GM12878 (cell line): ENCODE data around the gene CLASP1. TPM values are rescaled to one million over a fixed set of nuclear protein-coding genes. Genes with fewer than 3 reads are reported as not detected.

Experiments
- ATAC-seq: fragments of 200-7000 bp; cut with Tn5 transposase; 3 replicates; pipeline ENCODE4 v1.9.1; 2020; ENCODE audit warnings: mild to moderate bottlenecking, moderate library complexity
- BruUV-seq: library from RNA; stranded (reverse); fragments of 400-500 nt; replicated peaks from 2 replicates; lab custom pipeline; 2021; lab: Mats Ljungman, UMichigan
- CTCF ChIA-PET: fragments of 300-600 bp; sonication (Branson Sonifier 250); formaldehyde crosslinking; extraction: SDS; loops from one replicate; lab custom pipeline; 2021; ENCODE audit warnings: inconsistent platforms; lab: Yijun Ruan, JAX
- POLR2A ChIA-PET: fragments of 350-600 bp; formaldehyde crosslinking; extraction: SDS; loops from one replicate; lab custom pipeline; 2021; ENCODE audit warnings: inconsistent platforms; lab: Charles Lee
- RAD21 ChIA-PET: fragments of 300-600 bp; sonication (Branson Sonifier 250); formaldehyde crosslinking; loops from one replicate; lab custom pipeline; 2023; ENCODE audit warnings: antibody characterized with exemption; ENCODE audit not compliant: unreplicated experiment; lab: Charles Lee
- SMC1A ChIA-PET: fragments of 300-600 bp; sonication (Branson Sonifier 250); formaldehyde crosslinking; loops from one replicate; lab custom pipeline; 2023; ENCODE audit not compliant: unreplicated experiment, uncharacterized antibody; lab: Charles Lee
- DNase-seq: peaks from one replicate; pipeline ENCODE4 v3.0.0-alpha.2; 2011; ENCODE audit warnings: low read depth, low spot score
- FAIRE-seq: peaks from 3 replicates; lab custom pipeline; 2011; peaks lifted over from hg19 to GRCh38; lab: Jason Lieb, UNC
- H2AFZ ChIP-seq: 2 replicates; pipeline ENCODE4 v1.6.0; 2011; ENCODE audit warnings: low read depth, low read length, control low read depth; ENCODE audit not compliant: control insufficient read depth
- H3K27ac ChIP-seq: 2 replicates; pipeline ENCODE4 v1.5.1; 2011; ENCODE audit warnings: control low read depth; ENCODE audit not compliant: control insufficient read depth, insufficient read depth
- H3K27me3 ChIP-seq, 2 experiments: replicated peaks in 1 of 2; 2 replicates each; pipeline versions ENCODE4 v1.6.0 to v1.6.1; 2011; ENCODE audit warnings: low read length in 1 of 2; ENCODE audit not compliant: control insufficient read depth in 2 of 2, insufficient read depth in 2 of 2
- H3K36me3 ChIP-seq, 2 experiments: 2 replicates each; pipeline ENCODE4 v1.5.1; 2011; ENCODE audit warnings: low read length in 1 of 2; ENCODE audit not compliant: control insufficient read depth in 2 of 2, insufficient read depth in 2 of 2
- H3K4me1 ChIP-seq: 2 replicates; pipeline ENCODE4 v1.6.1; 2011; ENCODE audit warnings: mild to moderate bottlenecking, low read length, moderate library complexity, mixed read lengths; ENCODE audit not compliant: control insufficient read depth, insufficient read depth
- H3K4me2 ChIP-seq: 2 replicates; pipeline ENCODE4 v1.6.0; 2011; ENCODE audit warnings: control low read depth; ENCODE audit not compliant: control insufficient read depth, insufficient read depth
- H3K4me3 ChIP-seq: fragments of 200-600 bp; sonication (generic); 2 replicates; pipeline ENCODE4 v1.5.1; 2016
- H3K79me2 ChIP-seq: 2 replicates; pipeline ENCODE4 v1.6.0; 2011; ENCODE audit warnings: low read length; ENCODE audit not compliant: control insufficient read depth, insufficient read depth
- H3K9ac ChIP-seq: 2 replicates; pipeline ENCODE4 v1.8.0; 2011; ENCODE audit warnings: low read length, control low read depth, mixed read lengths; ENCODE audit not compliant: control insufficient read depth, insufficient read depth
- H3K9me3 ChIP-seq: replicated peaks from 3 replicates; pipeline ENCODE4 v1.5.1; 2011; ENCODE audit warnings: mild to moderate bottlenecking, low read length; ENCODE audit not compliant: control insufficient read depth, insufficient read depth
- H4K20me1 ChIP-seq: 2 replicates; pipeline ENCODE4 v1.6.0; 2011; ENCODE audit not compliant: control insufficient read depth, insufficient read depth
- BACH1 ChIP-seq: fragments of 450-650 bp; IDR thresholded peaks from 2 replicates; pipeline ENCODE4 v1.6.1; 2017; ENCODE audit warnings: mild to moderate bottlenecking, borderline replicate concordance
- BCLAF1 ChIP-seq: fragments of 450-650 bp; IDR thresholded peaks from 2 replicates; pipeline ENCODE4 v1.6.1; 2017; ENCODE audit warnings: antibody characterized with exemption, mild to moderate bottlenecking, moderate library complexity
- JUNB ChIP-seq: IDR thresholded peaks from 2 replicates; pipeline ENCODE4 v1.6.1; 2016; ENCODE audit warnings: antibody characterized with exemption, mild to moderate bottlenecking
- JUND ChIP-seq: IDR thresholded peaks from 2 replicates; pipeline ENCODE4 v1.6.1; 2012; ENCODE audit warnings: low read depth, mild to moderate bottlenecking, low read length, improper control_type of control experiment, moderate library complexity
- NBN ChIP-seq: fragments of 450-650 bp; IDR thresholded peaks from 2 replicates; pipeline ENCODE4 v1.6.1; 2016
- NR2C2 ChIP-seq: IDR thresholded peaks from 2 replicates; pipeline ENCODE4 v1.6.1; 2011; ENCODE audit warnings: borderline replicate concordance, low read depth; ENCODE audit not compliant: control insufficient read depth, insufficient read length
- NRF1 ChIP-seq: conservative IDR thresholded peaks from 2 replicates; pipeline ENCODE4 v1.6.1; 2011; ENCODE audit warnings: mild to moderate bottlenecking, low read depth, low read length, improper control_type of control experiment
- PAX8 ChIP-seq: fragments of 450-650 bp; IDR thresholded peaks from 2 replicates; pipeline ENCODE4 v1.6.1; 2017; ENCODE audit warnings: mild to moderate bottlenecking, moderate library complexity
- SPI1 ChIP-seq: IDR thresholded peaks from 2 replicates; pipeline ENCODE4 v1.6.1; 2011; ENCODE audit warnings: low read depth, mild to moderate bottlenecking, low read length, moderate library complexity, borderline replicate concordance; ENCODE audit not compliant: insufficient read depth
- SREBF1 ChIP-seq: IDR thresholded peaks from 2 replicates; pipeline ENCODE4 v1.6.1; 2012; ENCODE audit warnings: mild to moderate bottlenecking, low read length
- SUZ12 ChIP-seq: fragments of 200-600 bp; sonication (generic); IDR thresholded peaks from one replicate; pipeline ENCODE4 v1.6.1; 2018; ENCODE audit warnings: antibody characterized with exemption, mild to moderate bottlenecking; ENCODE audit not compliant: unreplicated experiment
- ZBTB33 ChIP-seq: fragments of 450-650 bp; IDR thresholded peaks from 2 replicates; pipeline ENCODE4 v1.6.1; 2017; ENCODE audit warnings: mild to moderate bottlenecking
- ZBTB4 ChIP-seq: fragments of 450-650 bp; formaldehyde crosslinking; IDR thresholded peaks from 2 replicates; pipeline ENCODE4 v1.4.0; 2022; ENCODE audit warnings: mild to moderate bottlenecking, moderate library complexity
- ZNF622 ChIP-seq: fragments of 450-650 bp; IDR thresholded peaks from 2 replicates; pipeline ENCODE4 v1.6.1; 2017; ENCODE audit warnings: mild to moderate bottlenecking, inconsistent platforms
- WGBS: methylation state at CpG from one replicate; pipeline ENCODE4 v1.1.6; 2016; ENCODE audit warnings: low lambda C conversion rate; ENCODE audit not compliant: insufficient replicate concordance, insufficient coverage; ENCODE audit errors: missing lambda C conversion rate; 5-methylcytosine and 5-hydroxymethylcytosine counted together
- in situ Hi-C: fragments of 300-500 bp; cut with MboI; formaldehyde crosslinking; loops from 9 replicates; pipeline ENCODE4 v1.14.3; 2018; ENCODE audit warnings: mixed read lengths
- intact Hi-C: fragments of 100-400 bp; cut with micrococcal nuclease; formaldehyde crosslinking; loops from one replicate; pipeline ENCODE4 v1.14.2; 2022; ENCODE audit not compliant: unreplicated experiment
- polyA plus RNA-seq, 11 experiments: library from polyadenylated mRNA; depleted of rRNA in 4 of 11; unstranded in 6 of 11; stranded (reverse) in 5 of 11; fragments of >200 nt; fragmentation: Nextera tagmentation in 4 of 11; fragmentation: Illumina TruSeq in 1 of 11; extraction: Ambion mirVana in 4 of 11; extraction: Trizol in 1 of 11; gene quantifications; 1 replicate in 1 of 11; 2 replicates in 10 of 11; pipeline versions ENCODE4 v1.2.1 to v1.2.3, GENCODE V29; 2011 to 2016; ENCODE audit warnings: inconsistent platforms in 2 of 11, missing spikeins in 2 of 11, low read depth in 1 of 11
- total RNA-seq, 4 experiments: library from RNA; depleted of rRNA in 3 of 4; stranded (reverse); fragments of >200 nt in 3 of 4; fragmentation: Illumina TruSeq in 1 of 4; extraction: Trizol in 1 of 4; gene quantifications; 2 replicates each; pipeline versions ENCODE4 v1.2.1 to v1.2.3, GENCODE V29; 2013 to 2021
- TF ChIP-seq, protein P1 (sequence below): fragments of 150-350 bp; IDR thresholded peaks from 2 replicates; pipeline ENCODE4 v1.6.1; 2014; ENCODE audit warnings: mild to moderate bottlenecking, low read depth, low read length

CLASP1 gene
- total and polyA plus RNA-seq, 10 of the 15 experiments (the other 5 are each of a cell fraction or from before 2014, with no cell fraction given), result 1.4 to 62.4 (median 32.9) TPM

- POLR2A ChIA-PET, result interaction anchor here (0.5 to 0.6 kb wide), 3 partner anchors 15 to 196 kb away, joined by 3 read pairs; no protein-coding TSS in a partner anchor
- SMC1A ChIA-PET, result interaction anchor here (0.9 to 1.3 kb wide), 2 partner anchors 10 to 29 kb away, joined by 3 to 4 read pairs; no protein-coding TSS in a partner anchor
- WGBS, result 53% methylated on average over 2 of the region's 2 CpGs
- H3K27me3 ChIP-seq, result no peaks in the 10 kb centered on the region
- BruUV-seq, result no TSS peak
- FAIRE-seq (no peak), ATAC-seq (no peak), DNase-seq (no peak)
- H3K9ac ChIP-seq, result no peak overlapping the region
- in situ Hi-C loops, result no loop called here
- no peak overlapping the region for H3K4me2 ChIP-seq
- peaks cover 8 to 13% of the 10 kb centered on the region in 2 experiments for H3K36me3 ChIP-seq
- no peak overlapping the region for H3K4me3 ChIP-seq
- RAD21 ChIA-PET, result no interaction called here
- H3K4me1 ChIP-seq, result no peaks in the 10 kb centered on the region
- no peaks in the 10 kb centered on the region for H3K9me3 ChIP-seq
- H4K20me1 ChIP-seq, result no peaks in the 10 kb centered on the region
- H3K27ac ChIP-seq, result no peak overlapping the region
- CTCF ChIA-PET, result interaction anchor here (1.1 to 1.6 kb wide), 3 partner anchors 11 to 70 kb away, joined by 3 to 4 read pairs (median 3); no protein-coding TSS in a partner anchor
- no peak overlapping the region for H2AFZ ChIP-seq
- intact Hi-C loops, result no loop called here
- H3K79me2 ChIP-seq, result no peaks in the 10 kb centered on the region; the same call in none of the 2 replicates
- no peak for TF ChIP-seq ZNF622
- no peak for TF ChIP-seq NR2C2
- no peak for TF ChIP-seq JUNB
- TF ChIP-seq JUND, result no peak
- no peak for TF ChIP-seq ZBTB4 (CRISPR knock-in tag)
- TF ChIP-seq SREBF1, result no peak
- TF ChIP-seq NRF1, result no peak
- no peak for TF ChIP-seq SUZ12
- no peak for TF ChIP-seq ZBTB33
- TF ChIP-seq, protein P1, sequence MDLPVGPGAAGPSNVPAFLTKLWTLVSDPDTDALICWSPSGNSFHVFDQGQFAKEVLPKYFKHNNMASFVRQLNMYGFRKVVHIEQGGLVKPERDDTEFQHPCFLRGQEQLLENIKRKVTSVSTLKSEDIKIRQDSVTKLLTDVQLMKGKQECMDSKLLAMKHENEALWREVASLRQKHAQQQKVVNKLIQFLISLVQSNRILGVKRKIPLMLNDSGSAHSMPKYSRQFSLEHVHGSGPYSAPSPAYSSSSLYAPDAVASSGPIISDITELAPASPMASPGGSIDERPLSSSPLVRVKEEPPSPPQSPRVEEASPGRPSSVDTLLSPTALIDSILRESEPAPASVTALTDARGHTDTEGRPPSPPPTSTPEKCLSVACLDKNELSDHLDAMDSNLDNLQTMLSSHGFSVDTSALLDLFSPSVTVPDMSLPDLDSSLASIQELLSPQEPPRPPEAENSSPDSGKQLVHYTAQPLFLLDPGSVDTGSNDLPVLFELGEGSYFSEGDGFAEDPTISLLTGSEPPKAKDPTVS, result no peak
- TF ChIP-seq BACH1, result no peak
- no peak for TF ChIP-seq NBN
- TF ChIP-seq PAX8, result no peak
- TF ChIP-seq BCLAF1, result no peak
- no peak for TF ChIP-seq SPI1
These were observed 176.7 kb downstream of the CLASP1 start for GRCh38 chr2:121472470-121472993.
